NCI-H1436 treated with DMSO at 0.1 percent for 48 hours (cell line): ENCODE measurements around the gene EXOSC5.
A peak's percentile ranks its signal among the peaks of the same experiment; 100 is the strongest.
"Not testable (repeated sequence)": the region's sequence is repeated elsewhere in the genome, so short reads cannot be mapped to it uniquely, and the experiment has no call there.

ENCODE experiments used
- DNase-seq: peaks from one replicate; lab custom pipeline; 2025; lab: John Stamatoyannopoulos, UW

EXOSC5 gene

DNA sequence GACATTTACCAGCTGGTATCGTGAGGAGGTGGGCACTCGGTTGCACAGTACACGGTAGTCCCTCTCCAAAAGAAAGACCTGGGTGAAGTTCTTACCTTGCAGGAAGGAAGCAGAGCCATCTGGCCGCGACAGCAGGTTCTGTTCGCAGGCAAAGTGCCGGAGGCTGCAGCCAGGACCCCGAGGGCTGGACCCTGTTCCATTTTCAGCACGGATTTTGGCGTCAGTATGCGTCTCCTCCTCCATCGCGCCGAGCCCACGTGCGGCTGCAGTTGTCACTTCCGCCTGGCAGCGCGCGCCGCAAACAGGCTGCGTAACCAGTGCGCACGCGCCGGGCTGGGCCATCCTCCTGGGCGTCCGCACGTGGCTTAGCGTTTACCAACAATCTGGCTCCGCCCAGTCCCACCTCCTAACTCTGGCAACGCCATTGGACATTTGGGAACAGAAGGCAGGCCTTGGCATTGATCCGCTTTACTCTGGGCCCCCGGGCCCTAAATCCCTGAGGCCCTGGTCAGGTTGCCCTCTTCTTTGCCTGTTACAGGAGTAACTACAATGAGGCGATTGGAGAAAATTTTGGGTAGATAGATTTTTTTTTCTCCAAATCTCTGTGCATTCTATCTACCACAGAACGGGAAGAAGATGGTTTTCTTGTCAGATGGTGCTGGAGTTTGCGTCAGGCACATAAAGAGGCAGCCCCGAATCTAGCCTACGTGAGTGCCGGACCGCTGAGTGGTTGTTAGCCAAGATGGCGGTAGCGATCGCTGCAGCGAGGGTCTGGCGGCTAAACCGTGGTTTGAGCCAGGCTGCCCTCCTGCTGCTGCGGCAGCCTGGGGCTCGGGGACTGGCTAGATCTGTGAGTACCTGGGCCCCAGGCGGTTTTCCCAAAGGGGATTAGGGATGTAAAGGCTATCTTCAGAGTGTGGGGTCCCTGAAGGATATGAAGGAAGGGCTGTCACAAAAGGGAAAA, at the start of gene EXOSC5, which contains the start of gene BCKDHA:
Gene EXOSC5, minus strand, starts transcription at position 274 of the 964 bp plus-strand sequence. Its CDS starts 31 bp downstream, at position 243.
Gene BCKDHA, plus strand, starts transcription at position 733 of the 964 bp plus-strand sequence. Its CDS starts 10 bp downstream, at position 743.
- peak; percentile 98 for DNase-seq

DNA sequence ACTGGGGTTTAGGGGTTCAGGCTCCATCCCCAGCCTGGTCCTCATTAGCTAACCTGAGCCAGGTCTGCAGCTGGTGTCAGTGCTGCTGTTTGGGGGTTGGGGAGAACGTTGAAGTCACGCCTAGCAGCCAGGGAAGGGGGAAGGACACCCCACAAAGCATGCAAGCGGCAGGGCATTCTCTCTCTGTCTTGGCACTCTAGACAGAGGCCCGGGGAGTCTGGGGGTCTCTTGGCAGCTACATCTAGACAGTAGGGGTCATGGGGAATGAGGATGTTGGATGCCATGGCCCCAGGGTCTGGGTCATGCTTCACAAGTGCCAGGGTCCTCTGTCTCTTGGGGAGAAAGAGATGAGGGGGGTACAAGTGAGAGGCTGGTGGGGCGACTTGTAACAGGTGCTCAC, 48.4 kb upstream of the EXOSC5 start:
- no peak for DNase-seq

DNA sequence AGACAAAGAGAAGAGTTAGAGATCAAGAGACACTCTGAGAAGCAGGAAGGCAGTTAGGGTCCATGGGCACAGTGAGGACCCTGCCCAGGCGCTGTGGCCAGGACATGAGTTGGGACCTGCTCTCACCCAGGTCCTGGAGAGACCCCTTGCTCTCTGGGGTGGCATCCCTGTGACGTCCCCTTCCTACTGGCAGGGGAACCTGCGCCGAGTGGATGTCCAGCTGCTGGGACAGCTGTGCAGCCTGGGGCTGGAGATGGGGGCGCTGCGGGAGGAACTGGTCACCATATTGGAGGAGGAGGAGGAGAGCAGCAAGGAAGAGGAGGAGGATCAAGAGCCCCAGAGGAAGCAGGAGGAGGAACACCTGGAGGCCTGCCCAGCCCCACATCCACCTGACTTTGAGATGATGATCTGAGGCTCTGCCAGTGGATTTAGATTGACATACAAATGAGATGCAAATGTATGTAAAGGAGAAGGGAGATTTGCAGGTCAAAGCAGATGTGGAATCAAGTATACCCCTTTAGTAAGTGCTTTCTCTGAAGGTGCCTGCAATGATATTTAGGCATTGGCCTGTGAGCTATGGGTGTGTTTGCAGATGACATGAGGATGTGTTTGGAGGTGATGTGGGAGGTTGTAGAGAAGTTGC, 46.8 kb upstream of the EXOSC5 start:
- no peak for DNase-seq

DNA sequence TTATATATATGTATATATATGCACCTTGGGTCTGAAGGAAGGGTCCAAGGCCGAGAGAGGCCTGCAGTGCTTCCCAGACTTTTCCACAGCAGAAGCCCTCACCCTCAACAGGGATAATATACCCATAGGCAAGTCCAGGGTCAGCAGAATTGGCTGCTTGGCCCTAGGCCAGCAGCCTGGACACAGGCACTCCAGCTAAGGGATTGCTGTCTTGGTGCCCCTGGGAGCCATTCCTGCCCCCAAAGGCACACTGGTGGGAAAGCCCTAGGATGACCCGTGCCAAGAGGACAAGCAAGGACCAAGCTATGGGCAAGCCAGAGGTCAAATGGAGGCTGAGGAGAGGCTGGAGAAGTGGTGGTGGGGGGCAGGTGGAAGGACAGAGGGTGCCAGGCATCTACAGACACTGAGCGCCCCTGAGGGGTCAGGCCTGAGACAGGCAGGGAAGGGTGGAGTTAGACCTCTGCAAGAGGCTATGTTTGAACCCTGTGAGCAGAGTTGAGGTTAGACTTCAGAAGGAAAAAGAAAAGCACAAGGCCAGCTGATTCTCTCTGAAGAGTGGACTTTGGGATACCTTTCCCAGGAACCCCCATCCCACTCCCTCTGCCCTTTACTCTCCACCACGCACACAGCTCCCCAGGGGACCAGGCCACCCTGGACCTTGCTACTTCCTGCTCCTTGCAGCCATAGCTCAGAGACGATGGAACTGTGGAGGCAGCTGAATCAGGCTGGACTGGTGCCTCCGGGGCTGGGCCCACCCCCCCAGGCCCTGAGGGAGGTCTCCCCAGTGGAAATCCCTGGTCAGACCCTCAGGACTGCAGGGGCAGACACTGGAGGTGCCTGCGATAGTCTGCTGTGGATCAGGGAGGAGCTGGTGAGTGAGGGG, 45.6 kb upstream of the EXOSC5 start, which contains the start of gene ERICH4:
Gene ERICH4, plus strand, starts transcription at position 684 of the 883 bp plus-strand sequence. Its CDS starts 14 bp downstream, at position 698.
- DNase-seq: no peak

DNA sequence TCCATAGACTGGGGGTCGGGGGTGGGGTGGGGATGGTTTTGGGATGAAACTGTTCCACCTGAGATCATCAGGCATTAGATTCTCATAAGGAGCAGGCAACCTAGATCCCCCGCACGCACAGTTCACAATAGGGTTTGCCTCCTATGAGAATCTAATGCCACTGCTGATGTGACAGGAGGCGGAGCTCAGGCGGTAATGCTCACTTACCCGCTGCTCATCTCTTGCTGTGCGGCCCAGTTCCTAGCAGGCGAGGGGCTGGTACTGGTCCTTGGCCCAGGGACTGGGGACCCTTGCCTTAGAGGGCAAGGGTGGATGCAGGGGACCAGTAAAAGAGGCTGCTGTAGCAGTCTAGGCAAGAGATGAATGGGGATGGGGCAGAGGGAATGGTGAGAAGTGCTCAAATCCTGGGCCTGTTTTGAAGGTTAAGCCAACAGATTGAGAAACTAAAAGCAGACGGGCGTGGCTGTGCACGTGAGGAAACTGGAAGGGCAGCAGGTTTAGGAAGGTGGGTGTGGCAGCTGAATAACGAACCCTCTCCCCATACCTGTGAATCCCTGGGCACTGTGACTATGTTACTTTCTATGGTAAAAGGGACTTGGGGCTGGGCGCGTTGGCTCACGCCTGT, 44.3 kb upstream of the EXOSC5 start:
- DNase-seq: no peak

DNA sequence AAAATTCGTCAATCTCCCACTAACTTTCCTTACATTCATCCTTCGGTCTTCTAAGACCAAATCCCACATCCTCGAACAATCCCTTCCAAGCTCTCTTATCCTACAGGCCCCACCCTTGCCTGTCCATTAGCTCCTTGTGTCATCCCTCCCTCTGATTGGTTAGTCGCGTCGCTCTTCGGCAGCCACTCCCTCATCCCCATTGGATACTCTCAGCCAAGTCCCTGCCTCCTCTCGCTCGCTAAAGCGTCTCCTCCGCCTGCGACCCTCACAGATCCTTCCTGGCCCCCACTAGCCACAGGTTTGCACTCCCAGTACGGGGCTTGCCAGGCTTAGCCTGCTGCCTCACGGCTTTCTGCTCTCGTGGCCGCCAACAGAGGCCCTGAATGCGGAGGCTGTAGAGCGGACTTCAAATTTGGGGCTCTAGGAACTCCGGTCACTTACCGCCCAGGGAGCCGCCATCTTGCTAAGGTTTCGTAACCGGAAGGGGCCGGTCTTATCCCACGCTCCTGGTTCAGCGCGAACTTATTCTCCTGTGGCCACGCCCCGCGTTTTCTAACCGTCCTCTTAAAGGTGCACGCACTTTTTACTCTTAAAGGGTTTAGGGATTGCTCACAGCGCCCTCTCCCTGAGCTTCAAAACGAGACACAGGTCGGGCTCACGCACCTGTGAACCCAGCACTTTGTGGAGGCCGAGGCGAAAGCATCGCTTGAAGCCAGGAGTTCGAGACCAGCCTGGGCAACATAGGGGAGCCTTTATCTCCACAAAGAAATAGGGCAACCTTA, 42.5 kb upstream of the EXOSC5 start, which contains the start of gene DMAC2:
Gene DMAC2, minus strand, starts transcription at position 472 of the 782 bp plus-strand sequence. Its CDS starts 13 bp downstream, at position 459.
- DNase-seq: peak; percentile 97

DNA sequence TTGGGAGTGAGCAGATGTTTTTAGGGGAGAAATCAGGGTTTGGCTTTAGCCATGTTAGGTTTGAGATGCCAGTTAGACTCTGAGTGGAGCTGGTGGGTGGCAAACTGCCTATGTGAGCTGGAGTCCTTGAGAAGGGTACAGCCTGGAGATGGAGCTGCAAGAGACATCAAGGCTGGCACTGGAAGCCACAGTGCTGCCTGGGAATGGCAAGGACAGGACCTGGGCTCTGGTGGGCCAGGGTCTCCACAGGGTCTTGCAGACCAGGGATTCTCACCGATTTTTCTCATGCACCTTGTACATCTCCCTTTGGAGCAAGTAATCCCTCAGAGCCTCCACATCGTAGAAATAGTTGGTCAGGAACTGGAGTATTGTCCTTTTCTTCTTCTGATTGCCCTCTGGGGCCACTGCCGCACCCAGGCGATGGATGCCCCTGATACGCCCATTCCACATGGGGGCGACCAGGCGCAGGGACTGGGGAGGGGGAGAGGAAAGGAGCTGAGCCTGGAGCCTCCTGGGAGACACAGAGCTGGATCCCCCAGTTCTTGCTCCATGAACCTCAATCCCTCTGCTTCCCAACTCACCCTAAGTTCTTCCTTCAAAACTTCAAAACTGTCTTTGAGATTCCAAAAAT, 40.9 kb upstream of the EXOSC5 start:
- no peak for DNase-seq

DNA sequence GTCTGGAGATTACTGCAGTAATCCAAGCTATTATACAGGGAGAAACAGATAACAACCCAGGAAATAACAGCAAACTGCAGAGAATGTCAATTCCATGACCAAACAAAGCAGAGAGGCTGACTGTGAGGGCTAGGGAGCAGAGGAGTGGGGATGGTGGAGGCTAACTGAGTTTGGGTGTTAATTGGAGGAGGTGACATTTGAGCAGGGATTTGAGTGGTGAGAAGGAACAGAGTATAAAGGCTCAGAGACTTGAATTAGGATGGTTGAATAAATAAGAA, 39.5 kb upstream of the EXOSC5 start:
- DNase-seq: no peak

DNA sequence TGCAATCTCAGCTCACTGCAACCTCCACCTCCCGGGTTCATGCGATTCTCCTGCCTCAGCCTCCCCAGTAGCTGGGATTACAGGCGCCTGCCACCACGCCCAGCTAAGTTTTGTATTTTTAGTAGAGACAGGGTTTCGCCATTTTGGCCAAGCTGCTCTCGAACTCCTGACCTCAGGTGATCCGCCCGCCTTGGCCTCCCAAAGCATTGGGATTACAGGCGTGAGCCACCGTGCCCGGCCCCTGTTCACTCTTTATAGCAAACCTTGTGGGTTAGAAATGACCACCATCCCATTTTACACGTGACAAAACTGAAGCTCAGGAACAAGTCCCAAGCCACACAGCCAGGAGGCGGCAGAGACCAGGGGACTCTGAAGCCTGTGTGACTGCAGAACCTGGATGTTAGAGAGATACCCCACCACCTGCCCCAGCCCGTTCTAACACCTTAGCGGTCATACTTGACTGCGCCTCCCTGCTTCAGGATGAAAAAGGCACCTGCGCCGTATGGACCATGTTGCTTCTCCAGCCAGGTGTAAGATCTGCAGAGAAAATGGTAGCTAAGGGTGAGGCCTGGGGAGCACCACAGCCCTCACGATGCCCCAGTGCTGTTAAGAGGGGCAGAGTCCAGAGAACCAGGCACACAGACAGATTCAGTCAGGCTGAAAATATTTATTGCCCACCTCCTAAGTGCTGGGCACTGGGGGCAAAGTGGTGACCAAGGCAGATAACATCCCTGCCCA, 38.9 kb upstream of the EXOSC5 start:
- no peak for DNase-seq

DNA sequence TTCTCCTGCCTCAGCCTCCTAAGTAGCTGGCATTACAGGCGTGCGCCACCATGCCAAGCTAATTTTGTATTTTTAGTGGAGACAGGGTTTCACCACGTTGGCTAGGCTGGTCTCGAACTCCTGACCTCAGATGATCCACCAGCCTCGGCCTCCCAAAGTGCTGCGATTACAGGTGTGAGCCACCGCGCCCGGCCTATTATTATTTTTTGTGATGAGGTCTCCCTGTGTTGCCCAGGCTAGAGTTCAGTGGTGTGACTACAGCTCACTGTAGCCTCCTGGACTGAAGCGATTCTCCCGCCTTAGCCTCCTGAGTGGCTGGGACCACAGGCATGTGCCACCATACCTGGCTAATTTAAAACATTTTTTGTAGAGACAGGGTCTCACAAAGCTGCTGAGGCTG, 38.2 kb upstream of the EXOSC5 start:
- not testable (repeated sequence) for DNase-seq

DNA sequence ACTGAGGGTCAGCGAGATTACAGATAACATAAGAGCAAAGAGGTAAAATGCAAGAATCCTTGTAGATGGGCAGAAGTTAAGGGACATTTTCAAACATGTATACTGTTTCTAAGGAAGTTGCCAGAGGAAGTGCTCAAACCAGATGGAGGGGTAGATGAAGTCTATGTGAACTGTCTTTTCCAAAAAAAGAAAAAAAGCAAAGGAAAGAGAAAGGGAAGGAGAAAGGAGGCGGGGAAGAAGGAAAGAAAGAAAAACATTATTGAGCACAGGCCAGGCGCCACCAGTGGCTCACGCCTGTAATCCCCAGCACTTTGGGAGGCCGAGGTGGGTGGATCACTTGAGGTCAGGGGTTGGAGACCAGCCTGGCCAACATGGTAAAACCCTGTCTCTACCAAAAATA, 37.3 kb upstream of the EXOSC5 start:
- DNase-seq: no peak

DNA sequence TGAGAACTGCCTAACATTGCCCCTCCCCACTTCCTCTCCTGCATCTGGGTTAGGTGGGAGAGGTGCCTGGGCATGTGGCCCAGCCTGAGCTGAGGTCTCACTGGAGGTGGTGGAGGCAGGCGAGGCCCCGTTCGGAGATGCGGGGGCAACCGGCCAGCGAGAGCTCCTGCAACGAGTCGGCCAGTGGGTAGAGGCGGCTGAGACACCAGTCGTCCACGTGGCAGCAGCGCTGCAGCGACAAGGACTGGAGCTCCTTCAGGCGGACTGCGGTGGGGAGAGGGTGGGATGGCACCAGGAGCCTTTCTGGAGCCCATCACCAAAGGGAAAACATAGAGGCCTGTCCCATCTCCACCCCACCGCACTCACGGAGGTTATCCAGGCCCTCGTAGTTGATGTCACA, 36.0 kb upstream of the EXOSC5 start:
- DNase-seq: no peak

DNA sequence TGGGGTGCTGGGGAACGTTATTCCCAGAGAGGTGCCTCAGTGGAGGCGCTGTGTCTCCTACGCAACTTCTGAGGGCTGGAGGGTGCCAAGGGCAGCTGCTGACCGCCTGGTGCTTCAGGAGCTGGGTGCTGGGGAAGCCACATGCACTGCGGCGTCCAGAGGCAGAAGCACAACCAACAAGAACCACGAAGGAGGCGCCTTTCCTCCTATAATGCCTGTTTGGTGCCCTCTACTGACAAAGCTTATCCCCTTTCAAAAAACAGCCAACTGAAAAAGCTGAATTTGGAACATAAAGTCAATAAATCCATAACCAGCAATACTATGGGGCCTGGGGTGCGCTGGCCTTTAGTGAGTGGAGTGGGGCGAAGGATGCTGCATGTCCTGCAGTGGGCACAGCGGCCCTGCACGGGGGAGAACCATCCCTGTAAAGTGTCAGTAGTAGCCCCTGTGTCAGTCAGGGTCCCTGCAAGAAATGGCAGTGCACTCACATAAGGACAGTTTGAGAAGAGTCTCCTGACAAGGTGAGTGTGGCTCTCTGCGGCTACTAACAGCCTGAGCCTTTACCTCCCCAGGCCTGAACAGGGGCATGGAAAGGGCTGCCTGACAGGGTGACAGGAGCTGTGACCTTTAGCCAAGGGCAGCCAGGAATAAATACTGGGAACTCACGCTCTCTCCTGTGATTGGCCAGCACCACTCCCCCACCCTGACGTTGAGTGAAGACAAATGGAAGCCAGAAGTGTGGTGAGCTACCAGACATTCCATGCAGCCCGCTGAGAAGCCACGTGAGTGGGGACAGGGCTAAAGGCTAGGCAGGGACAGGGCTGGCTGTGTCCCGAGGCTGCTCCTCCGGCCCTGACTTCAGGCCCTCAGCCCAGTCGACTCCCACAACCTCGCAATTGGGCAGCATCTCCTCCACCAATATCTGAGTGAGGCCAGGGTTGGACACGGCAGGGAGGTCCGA, 34.5 kb upstream of the EXOSC5 start:
- DNase-seq: no peak

DNA sequence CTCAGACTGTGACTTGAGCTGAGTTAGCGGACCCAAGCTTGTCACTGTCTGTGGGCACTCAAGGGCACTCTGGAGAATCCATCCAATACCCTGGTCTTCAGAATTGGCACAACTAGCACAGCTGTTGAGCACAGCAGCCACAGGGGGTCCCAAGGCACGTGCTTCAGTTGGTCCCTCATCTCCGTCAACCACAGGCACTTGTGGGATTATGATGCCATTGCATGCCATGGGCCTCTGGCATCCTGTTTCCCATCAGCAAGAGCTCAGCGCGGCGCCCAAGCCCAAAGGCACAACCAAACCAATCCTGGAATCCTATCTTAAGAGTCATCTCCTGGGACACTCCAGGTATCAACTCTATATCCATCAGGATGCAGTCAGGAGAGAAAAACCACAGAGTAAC, 33.8 kb upstream of the EXOSC5 start:
- no peak for DNase-seq

DNA sequence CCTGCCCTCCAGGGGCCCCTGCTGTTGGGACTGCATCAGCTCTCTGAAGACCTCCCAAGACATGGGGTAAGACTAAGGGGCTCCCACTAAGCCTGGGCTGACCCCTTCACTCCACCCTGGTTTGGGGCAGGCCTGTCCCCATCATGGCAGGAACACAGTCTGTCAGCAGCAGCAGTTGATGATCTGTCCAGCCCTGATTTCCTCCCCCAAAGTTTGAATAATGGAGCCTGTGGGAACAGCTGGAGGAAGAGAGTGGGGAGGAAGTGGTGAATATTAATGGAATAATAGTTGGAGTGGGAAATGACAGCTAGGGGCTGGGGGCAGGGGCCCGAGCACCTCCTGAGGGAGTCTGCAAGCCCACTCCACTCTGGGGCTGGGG, 31.3 kb upstream of the EXOSC5 start:
- no peak for DNase-seq

DNA sequence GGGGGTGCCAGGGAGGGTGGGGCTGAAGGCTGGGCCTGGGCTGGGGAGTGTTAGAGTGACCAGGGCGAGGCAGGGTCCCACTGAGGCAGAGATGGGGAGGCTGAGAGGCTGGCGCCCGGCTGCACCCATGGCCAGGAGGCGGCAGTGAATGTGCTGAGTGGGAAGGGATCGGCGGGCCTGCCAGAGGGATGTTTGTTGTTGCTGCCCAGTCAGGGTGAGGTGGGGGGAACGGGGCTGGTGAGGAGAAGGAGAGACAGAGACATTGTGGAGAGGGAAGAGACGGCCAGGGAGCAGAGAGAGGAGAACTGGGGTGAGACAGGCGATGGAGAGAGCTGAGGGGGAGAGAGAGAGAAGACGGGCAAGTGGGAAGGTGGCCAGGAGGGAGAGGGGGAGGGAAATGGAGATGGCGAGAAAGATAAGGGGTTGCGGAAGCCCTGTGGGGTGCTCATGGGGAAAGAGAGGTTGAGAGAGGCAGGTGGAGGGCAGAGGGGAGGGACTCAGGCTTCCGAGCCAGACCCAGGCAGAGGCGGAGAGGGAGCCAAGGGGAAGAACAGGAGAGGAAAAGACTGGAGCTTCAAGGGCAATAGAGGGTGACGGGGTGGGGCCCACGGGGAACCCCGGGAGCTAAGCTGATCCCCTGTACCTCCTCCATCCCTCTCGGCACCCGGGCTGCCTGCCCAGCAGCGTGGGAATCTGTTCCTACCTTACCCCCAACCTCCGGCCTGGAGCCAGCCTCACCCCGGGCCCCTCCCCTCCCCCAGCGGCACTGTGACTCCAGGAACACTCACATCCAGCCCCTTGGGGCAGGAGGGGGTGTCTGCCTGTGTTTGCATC, 30.7 kb upstream of the EXOSC5 start:
- no peak for DNase-seq

DNA sequence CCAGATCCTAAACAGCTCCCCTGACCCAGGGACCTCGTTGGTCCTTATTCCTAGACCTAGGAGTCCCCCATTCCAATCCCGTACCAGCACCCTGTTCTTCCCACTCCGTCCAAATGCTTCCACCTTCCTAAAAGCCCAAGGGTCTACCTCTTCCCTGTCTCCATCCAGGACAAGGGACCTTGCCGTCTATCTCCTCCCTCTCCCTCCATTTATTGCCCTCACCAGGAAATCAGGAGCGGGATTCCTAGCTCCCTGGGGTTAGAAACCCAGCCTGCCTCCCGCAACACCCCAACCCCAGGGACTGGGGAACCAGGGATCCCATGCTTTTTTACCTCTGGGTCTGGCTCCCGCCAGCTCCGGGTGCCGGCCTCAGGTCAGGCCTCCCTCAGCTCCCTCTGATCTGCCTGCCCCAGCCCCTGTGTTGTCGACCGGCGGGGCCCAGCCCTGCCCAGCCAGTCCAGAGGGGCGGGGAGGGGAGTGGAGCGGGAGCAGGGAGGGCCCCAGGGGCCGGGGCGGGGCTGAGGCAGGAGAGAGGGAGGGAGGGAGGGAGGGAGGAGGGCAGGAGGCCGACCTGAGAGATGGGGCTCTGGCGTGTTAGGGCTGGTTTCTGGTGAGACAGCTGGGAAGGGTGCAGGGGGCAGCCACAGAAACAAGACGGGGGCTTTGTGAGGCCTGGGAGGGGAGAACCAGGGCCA, 29.9 kb upstream of the EXOSC5 start, which contains the start of gene B3GNT8:
Gene B3GNT8, minus strand, starts transcription at position 423 of the 695 bp plus-strand sequence. CDS start 596 bp downstream, outside the sequence.
- DNase-seq: no peak
